Neuron (in vitro differentiated cells): ENCODE results near the gene TLK1.
"Not testable (repeated sequence)": the region's sequence is repeated elsewhere in the genome, so short reads cannot be mapped to it uniquely, and the experiment has no call there.

Source experiments
- H2AFZ ChIP-seq: one replicate; pipeline ENCODE4 v1.6.1; 2013; ENCODE audit warnings: low read depth, mild to moderate bottlenecking, inconsistent platforms, low read length, moderate library complexity
- H3K27me3 ChIP-seq: one replicate; pipeline ENCODE4 v1.6.1; 2013; ENCODE audit warnings: low read length; ENCODE audit not compliant: insufficient read depth
- H3K36me3 ChIP-seq: one replicate; pipeline ENCODE4 v1.6.1; 2013; ENCODE audit warnings: low read length; ENCODE audit not compliant: insufficient read depth
- H3K4me1 ChIP-seq: one replicate; pipeline ENCODE4 v1.6.1; 2013; ENCODE audit warnings: low read length; ENCODE audit not compliant: insufficient read depth
- H3K4me3 ChIP-seq: 2 replicates; pipeline ENCODE4 v1.5.1; 2013; ENCODE audit warnings: mild to moderate bottlenecking, low read length, moderate library complexity
- H3K9me3 ChIP-seq: one replicate; pipeline ENCODE4 v1.6.1; 2013; ENCODE audit warnings: low read length

Gene TLK1

GRCh38 chr2:171162522-171163197 is 2.0 kb upstream of the TLK1 start:
- H2AFZ ChIP-seq, H3K9me3 ChIP-seq, H3K27me3 ChIP-seq, H3K36me3 ChIP-seq, H3K4me3 ChIP-seq: not testable (repeated sequence)
- peaks cover 16% of the 10 kb centered on the region for H3K4me1 ChIP-seq

GRCh38 chr2:171160956-171161740 is 455 bp upstream of the TLK1 start:
- peak overlapping the region; percentile 93 for H2AFZ ChIP-seq
- peak overlapping the region; percentile 79 for H3K4me3 ChIP-seq
- no peaks in the 10 kb centered on the region for H3K36me3 ChIP-seq

GRCh38 chr2:171159372-171160118 is 1.1 kb downstream of the TLK1 start:
- Histone ChIP-seq H3K36me3 (no peaks in the 10 kb centered on the region), H3K27me3 (no peaks in the 10 kb centered on the region), H3K9me3 (no peaks in the 10 kb centered on the region), H3K4me1 (peaks cover 35% of the 10 kb centered on the region), H3K4me3 (peak overlapping the region; percentile 79), H2AFZ (peak overlapping the region; percentile 24)

More at GRCh38 chr2:171160956-171161740, 455 bp upstream of the TLK1 start:
- H3K4me1 ChIP-seq = peaks cover 22% of the 10 kb centered on the region
- no peaks in the 10 kb centered on the region for H3K9me3 ChIP-seq
- H3K27me3 ChIP-seq = no peaks in the 10 kb centered on the region

GRCh38 chr2:171158790-171159371 is 1.8 kb downstream of the TLK1 start:
- Histone ChIP-seq H3K4me1 (peaks cover 38% of the 10 kb centered on the region), H2AFZ (peak overlapping the region; percentile 3), H3K27me3 (no peaks in the 10 kb centered on the region), H3K4me3 (peak overlapping the region; percentile 79), H3K36me3 (no peaks in the 10 kb centered on the region), H3K9me3 (no peaks in the 10 kb centered on the region)

- H3K4me1 ChIP-seq = peaks cover 38% of the 10 kb centered on the region
- no peak overlapping the region for H2AFZ ChIP-seq
- H3K27me3 ChIP-seq = no peaks in the 10 kb centered on the region
- H3K4me3 ChIP-seq = peak overlapping the region; percentile 79
- no peaks in the 10 kb centered on the region for H3K36me3 ChIP-seq
- no peaks in the 10 kb centered on the region for H3K9me3 ChIP-seq
Measured at GRCh38 chr2:171158036-171158789, 2.5 kb downstream of the TLK1 start.

DNA sequence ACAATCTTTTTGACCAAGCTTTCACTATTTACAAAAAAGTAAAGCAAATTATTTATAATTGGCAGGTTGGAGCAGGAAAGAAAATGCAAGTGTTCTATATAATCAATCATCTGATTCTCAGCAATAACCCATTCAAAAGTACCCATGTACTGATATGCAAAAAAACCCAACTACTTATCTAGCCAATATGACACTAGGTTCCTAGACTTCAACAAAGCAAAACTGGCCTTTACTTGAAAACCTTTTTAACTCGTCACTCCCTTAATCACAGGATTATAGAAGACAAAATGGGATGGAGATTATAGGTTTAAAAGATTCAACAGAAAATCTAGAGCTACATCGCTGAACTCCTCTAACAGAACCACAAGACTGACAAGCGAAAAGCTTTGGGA is 3.6 kb downstream of the TLK1 start:
- no peaks in the 10 kb centered on the region for H3K36me3 ChIP-seq
- peaks cover 38% of the 10 kb centered on the region for H3K4me1 ChIP-seq
- no peaks in the 10 kb centered on the region for H3K9me3 ChIP-seq
- H3K4me3 ChIP-seq = no peak overlapping the region
- H2AFZ ChIP-seq = no peak overlapping the region
- H3K27me3 ChIP-seq = no peaks in the 10 kb centered on the region

- Histone ChIP-seq H3K4me1 (peaks cover 31% of the 10 kb centered on the region), H3K9me3 (peaks cover 3% of the 10 kb centered on the region), H3K27me3 (no peaks in the 10 kb centered on the region), H3K4me3 (no peak overlapping the region), H3K36me3 (no peaks in the 10 kb centered on the region), H2AFZ (no peak overlapping the region)
Measured at GRCh38 chr2:171154348-171154747, 6.3 kb downstream of the TLK1 start.

DNA sequence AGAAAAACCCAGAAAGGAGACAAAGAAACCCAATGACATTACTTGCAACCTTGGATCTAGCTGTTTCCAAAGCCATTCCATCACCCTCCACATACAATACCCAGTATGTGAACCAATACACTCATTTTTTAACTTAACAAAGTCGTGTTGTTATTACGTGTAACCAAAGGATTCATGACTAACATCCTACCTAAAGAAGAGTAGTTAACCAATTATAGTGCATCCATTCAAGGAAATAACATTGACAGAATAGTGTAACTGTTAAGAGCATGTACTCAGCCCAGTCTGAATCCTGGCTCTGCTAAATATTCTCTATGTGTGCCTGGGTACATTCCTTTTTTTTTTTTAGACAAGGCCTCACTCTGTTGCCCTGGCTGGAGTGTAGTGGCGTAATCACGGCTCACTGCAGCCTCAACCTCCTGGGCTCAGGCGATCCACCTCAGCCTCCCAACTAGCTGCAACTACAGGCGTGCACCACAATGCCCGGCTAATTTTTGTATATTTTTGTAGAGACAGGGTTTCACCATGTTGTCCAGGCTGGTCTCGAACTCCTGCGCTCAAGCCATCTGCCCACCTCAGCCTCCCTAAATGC is 9.9 kb downstream of the TLK1 start:
- Histone ChIP-seq H3K9me3 (peaks cover 3% of the 10 kb centered on the region), H3K27me3 (no peaks in the 10 kb centered on the region), H3K4me1 (peaks cover 12% of the 10 kb centered on the region), H3K36me3 (no peaks in the 10 kb centered on the region), H2AFZ (no peak overlapping the region), H3K4me3 (no peak overlapping the region)

DNA sequence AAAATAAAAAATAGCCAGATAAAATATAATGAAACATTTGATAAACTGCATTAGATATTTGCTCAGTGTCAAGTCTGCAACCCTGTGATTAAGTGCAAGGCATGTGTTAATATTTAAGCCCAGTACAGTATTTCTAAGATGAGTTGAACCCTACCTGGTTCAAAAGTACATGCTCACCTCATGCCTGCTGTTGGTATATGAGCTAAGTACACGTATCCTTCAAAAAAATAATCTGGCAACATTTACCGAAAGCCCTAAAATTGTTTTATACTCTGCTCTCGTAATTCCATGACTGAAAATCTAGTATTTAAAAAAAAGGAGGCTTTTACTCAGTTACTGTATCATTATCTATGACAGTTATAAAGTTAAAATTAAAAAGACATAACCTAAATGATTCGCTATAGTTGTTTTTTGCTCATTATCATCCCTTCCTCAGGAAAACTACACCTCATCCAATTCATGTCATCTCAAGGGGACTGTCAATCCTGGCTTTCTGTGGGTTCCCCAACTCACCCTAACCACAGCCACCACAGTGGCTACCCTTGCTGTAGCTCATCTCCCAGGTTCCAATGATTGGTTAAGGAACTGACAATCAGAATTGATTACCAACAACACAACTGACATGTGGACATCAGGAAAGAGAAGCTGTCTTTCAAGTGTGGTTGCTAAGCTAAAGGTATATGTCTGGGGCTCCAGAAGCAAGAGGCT is 10.6 kb downstream of the TLK1 start:
- H3K36me3 ChIP-seq = no peaks in the 10 kb centered on the region
- H2AFZ ChIP-seq = no peak overlapping the region
- no peak overlapping the region for H3K4me3 ChIP-seq
- H3K4me1 ChIP-seq = peaks cover 6% of the 10 kb centered on the region
- H3K9me3 ChIP-seq = peaks cover 3% of the 10 kb centered on the region
- H3K27me3 ChIP-seq = no peaks in the 10 kb centered on the region

- peaks cover under 1% of the 10 kb centered on the region for H3K4me1 ChIP-seq
- no peaks in the 10 kb centered on the region for H3K27me3 ChIP-seq
- H3K36me3 ChIP-seq = no peaks in the 10 kb centered on the region
- H3K4me3 ChIP-seq = no peak overlapping the region
- peaks cover 8% of the 10 kb centered on the region for H3K9me3 ChIP-seq
- H2AFZ ChIP-seq = no peak overlapping the region
Measured at GRCh38 chr2:171149171-171149938, 11.3 kb downstream of the TLK1 start.

DNA sequence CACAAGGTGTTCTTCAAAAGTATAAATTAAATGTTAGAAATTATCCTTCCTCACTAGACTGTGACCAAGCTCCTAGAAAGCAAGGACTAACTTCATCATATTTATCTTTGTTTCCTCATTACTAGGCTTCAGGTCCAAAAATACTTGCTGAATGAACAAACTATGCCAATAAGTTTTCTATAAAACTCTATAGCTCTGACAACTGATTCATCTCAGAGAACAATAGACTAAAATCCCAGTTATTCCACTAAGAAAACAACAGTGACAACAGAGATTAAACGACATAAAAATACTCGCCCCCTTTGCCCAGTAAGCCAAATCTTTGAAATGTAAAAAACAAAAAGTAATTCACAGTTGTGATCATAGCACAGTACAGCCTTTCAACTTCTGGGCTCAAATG is 13.6 kb downstream of the TLK1 start:
- Histone ChIP-seq H3K36me3 (no peaks in the 10 kb centered on the region), H2AFZ (no peak overlapping the region), H3K4me3 (no peak overlapping the region), H3K27me3 (no peaks in the 10 kb centered on the region), H3K9me3 (peaks cover 8% of the 10 kb centered on the region), H3K4me1 (no peaks in the 10 kb centered on the region)
